ENCODE results near the gene TMEM255B.
"Not testable (repeated sequence)": the region's sequence is repeated elsewhere in the genome, so short reads cannot be mapped to it uniquely, and the experiment has no call there.

Gene TMEM255B

GRCh38 chr13:113794086-113794485 is 35.1 kb downstream of the TMEM255B start:
- TF ChIP-seq CTCF (IDR thresholded peaks at IDR 0.05; ENCODE audit: control insufficient read depth, extremely low read depth, insufficient read depth) = no peak
- H3K4me3 ChIP-seq (ENCODE audit: low read depth, low read length) = no peak overlapping the region
- DNase-seq (ENCODE audit: low read depth) = no peak

DNA sequence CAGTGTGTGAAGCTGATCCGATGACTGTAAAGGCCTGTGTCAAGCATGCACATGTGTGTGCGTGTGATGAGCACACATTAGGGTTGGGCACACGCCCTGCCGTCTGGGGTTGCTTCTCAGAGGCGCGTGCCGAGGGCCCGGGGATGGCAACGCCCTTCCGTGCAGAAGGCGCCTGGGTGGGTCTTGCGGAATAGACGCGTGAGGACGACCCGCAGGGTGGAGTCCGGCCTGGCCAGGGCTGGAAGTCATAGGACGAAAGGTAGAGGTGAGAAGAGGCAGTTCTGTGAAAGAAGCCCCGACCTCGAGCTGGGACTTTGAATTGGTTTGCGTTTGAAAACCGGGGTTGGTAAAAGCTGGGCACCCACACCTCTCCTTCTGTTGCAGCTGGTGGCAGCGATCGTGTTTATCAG is 35.7 kb downstream of the TMEM255B start:
- no peak for DNase-seq (ENCODE audit: low read depth)
- H3K4me3 ChIP-seq (ENCODE audit: low read depth, low read length) = no peak overlapping the region

GRCh38 chr13:113795362-113795761 is 36.3 kb downstream of the TMEM255B start:
- not testable (repeated sequence) for DNase-seq (ENCODE audit: low read depth); H3K4me3 ChIP-seq (ENCODE audit: low read depth, low read length)

More for the DNA sequence above, 35.7 kb downstream of the TMEM255B start:
- TF ChIP-seq CTCF (IDR thresholded peaks at IDR 0.05; ENCODE audit: control insufficient read depth, extremely low read depth, insufficient read depth) = no peak

DNA sequence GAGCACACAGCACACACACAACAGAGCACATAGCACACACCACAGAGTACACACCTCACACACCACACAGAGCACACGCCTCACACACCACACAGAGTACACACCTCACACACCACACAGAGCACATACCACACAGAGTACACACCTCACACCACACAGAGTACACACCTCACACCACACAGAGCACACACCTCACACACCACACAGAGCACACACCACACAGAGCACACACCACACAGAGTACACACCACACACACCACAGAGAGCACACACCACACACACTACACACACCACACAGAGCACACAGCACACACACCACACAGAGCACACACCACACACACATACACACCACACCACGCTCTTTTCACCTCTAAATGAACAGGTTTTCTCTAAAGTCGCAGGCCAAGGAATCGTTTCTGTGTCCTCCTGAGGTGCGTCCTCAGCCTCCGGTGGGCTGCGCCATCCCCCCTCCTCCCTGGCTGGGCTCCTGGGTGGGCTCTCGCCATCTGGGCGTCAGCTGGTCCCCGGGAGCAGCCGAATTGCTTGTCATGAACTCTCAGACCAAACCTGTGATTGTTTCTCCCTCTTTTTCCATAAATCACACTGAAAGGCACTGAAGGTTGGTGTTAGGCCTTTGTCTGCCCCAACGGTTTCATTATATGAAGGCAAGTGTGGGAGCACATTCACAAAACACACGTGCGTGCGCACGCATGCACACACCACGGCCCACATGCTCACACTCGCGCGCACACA is 37.4 kb downstream of the TMEM255B start:
- no peak overlapping the region for H3K4me3 ChIP-seq (ENCODE audit: low read depth, low read length)
- no peak for DNase-seq (ENCODE audit: low read depth)
- TF ChIP-seq CTCF (IDR thresholded peaks at IDR 0.05; ENCODE audit: control insufficient read depth, extremely low read depth, insufficient read depth) = no peak

- H3K4me3 ChIP-seq (ENCODE audit: low read depth, low read length) = no peak overlapping the region
- no peak for DNase-seq (ENCODE audit: low read depth)
- TF ChIP-seq CTCF (IDR thresholded peaks at IDR 0.05; ENCODE audit: control insufficient read depth, extremely low read depth, insufficient read depth) = no peak
These were observed 38.1 kb downstream of the TMEM255B start for GRCh38 chr13:113796964-113797676.

GRCh38 chr13:113798200-113798811 is 39.3 kb downstream of the TMEM255B start:
- no peak overlapping the region for H3K4me3 ChIP-seq (ENCODE audit: low read depth, low read length)
- no peak for TF ChIP-seq CTCF (IDR thresholded peaks at IDR 0.05; ENCODE audit: control insufficient read depth, extremely low read depth, insufficient read depth)
- DNase-seq (ENCODE audit: low read depth) = no peak

DNA sequence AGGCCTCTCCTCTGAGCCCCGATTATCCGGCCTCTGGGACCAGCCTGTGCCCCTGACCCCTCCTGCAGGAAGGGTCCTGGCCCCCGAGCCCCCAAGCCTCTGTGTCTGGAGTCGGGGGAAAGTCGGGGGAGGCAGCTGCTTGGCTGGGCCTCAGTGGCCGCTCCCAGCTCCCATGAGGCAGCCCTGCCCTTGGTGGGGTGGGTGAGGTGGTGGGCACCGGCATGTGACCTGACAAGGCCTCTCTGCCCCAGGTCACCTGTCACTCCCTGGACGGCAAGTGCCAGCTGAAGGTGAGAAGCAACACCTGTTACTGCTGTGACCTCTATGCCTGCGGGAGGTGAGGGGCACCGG is 41.5 kb downstream of the TMEM255B start:
- TF ChIP-seq CTCF (IDR thresholded peaks at IDR 0.05; ENCODE audit: control insufficient read depth, extremely low read depth, insufficient read depth) = no peak
- H3K4me3 ChIP-seq (ENCODE audit: low read depth, low read length) = no peak overlapping the region
- no peak for DNase-seq (ENCODE audit: low read depth)

Measured in LNCaP clone FGC (cell line).